ENCODE data around the gene OR10H5.
A peak's percentile ranks its signal among the peaks of the same experiment; 100 is the strongest.
"Not testable (repeated sequence)": the region's sequence is repeated elsewhere in the genome, so short reads cannot be mapped to it uniquely, and the experiment has no call there.

The OR10H5 gene

GRCh38 chr19:15812060-15812722, 24.7 kb downstream of the OR10H5 start:
- peak in 4 of 5 donors; percentile 17 to 38 (median 26) for DNase-seq

DNA sequence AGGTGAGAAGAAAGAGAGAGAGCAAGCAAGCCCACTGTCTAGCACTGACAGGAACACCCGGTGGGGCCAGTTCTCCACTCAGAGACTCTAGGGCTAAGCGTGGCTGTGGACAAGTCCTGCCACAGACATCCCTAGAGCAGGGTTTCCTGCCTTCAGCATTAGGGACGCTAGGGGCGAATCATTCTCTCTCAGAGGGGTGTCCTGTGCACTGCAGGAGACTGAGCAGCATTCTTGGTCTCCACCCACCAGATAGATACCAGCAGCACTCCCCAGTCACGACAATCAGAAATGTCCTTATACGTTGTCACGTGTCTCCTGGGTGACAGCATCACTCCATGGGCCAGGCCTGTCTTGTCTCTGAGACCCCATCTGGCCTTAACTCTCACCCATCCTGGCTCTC, 26.5 kb downstream of the OR10H5 start:
- no peak for DNase-seq

DNA sequence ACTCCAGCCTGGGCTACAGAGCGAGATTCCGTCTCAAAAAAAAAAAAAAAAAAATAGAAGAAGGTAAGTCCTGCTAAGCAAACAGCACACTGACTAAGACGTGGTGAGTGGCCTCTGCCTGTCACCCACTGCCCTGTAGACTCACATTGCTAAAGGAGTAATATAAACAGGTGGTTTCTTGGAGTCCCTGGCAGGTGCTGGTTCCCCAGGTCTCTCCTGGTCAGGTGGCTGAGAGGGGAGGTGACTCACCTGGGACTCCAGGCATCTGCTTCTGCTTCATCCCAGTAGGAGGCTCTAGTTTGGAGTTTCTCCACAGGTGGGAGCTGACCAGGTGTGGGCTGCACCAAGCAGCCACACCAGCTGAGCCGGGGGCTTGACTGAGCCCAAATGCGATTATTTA, 27.8 kb downstream of the OR10H5 start, which contains the start of gene OR10H1:
OR10H1 (minus strand) TSS at position 359 of the 400 bp plus-strand sequence. CDS start 7,627 bp downstream, outside the sequence.
- no peak for DNase-seq

DNA sequence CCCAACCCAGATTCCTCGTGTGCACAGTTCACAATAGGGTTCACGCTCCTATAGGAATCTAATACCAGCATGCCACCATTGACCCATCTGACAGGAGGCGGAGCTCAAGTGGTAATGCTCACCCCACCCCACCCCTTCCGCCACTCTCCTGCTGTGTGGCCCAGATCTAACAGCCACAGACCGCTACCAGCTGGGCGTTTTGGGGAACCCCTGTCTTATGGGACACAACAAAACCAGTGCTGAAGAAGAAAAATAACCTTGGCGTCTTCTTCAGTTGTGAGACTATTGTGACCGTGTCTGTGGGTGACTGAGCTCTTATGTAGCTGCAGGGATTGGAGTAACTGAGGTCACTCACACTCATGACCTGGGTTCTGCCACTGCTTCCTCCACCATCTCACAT, 33.2 kb downstream of the OR10H5 start:
- no peak for DNase-seq

DNA sequence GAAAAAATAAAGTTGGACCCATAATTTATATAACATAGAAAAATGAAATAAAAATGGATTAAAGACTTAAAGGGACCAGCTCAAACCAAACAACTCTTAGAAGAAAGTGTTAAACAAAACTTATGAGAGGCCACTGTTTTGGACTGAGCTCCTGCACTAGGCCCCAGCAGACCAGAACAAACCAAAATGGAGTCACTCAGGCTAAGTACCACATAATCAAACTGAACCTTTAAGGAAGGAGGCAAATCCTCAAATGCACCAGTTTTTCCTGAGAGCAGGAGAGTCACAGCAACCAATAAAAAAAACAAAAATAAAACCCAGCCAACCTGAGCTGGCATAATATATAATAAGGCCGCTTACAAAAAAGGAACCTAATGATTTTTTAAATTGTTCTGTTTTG, 38.3 kb downstream of the OR10H5 start:
- no peak for DNase-seq

DNA sequence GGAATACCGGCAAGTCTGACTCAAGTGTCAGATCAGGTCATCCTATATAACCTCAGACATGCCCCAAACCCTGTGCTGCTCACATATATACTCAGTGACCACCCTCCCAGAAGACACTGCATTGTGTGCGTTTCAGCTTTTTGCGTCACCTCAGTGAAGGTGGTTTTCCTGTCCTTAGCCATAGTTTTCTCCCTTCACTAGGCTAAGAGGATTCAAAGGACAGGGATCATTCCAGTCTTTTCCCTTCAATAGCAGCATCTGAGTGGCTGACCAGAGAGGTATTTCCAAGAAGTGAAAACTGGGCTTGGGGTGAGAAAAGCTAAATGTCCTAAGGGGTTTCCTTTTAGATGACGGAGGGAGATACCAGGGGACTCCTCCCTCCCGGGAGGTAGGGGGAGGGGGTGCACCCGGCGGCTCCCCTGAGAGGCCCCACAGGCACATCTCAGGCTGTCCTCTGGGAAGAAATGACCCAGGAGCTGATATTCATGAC, 40.7 kb downstream of the OR10H5 start:
- DNase-seq: no peak

DNA sequence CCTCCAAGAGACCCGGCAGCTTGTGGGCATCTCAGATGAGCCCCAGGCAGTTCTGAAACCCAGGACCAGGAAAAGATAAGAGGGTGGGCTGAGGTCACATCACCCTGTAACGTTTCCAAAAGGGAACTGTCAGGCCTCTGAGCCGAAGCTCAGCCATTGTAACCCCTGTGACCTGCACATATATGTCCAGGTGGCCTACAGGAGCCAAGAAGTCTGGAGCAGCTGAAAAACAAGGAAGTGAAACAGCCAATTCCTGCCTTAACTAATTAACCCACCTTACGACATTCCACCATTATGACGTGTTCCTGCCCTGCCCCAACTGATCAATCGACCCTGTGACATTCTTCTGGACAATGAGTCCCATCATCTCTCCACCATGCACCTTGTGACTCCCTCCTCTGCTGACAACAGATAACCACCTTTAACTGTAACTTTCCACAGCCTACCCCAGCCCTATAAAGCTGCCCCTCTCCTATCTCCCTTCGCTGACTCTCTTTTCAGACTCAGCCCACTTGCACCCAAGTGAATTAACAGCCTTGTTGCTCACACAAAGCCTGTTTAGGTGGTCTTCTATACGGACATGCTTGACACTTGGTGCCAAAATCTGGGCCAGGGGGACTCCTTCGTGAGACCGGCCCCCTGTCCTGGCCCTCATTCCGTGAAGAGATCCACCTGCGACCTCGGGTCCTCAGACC, 41.3 kb downstream of the OR10H5 start:
- not testable (repeated sequence) for DNase-seq

DNA sequence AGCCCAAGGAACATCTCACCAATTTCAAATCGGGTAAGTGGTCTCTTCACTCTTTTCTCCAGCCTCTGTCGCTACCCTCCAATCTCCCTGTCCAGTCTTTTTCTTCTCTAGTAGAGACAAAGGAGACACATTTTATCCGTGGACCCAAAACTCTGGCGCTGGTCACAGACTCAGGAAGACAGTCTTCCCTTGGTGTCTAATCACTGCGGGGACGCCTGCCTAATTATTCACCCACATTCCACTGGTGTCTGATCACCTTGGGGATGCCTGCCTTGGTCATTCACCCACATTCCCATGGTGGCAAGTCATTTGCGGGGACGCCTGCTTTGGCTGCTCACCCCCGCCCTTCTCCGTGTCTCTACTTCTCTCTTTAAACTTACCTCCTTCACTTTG, 41.8 kb downstream of the OR10H5 start:
- no peak for DNase-seq

DNA sequence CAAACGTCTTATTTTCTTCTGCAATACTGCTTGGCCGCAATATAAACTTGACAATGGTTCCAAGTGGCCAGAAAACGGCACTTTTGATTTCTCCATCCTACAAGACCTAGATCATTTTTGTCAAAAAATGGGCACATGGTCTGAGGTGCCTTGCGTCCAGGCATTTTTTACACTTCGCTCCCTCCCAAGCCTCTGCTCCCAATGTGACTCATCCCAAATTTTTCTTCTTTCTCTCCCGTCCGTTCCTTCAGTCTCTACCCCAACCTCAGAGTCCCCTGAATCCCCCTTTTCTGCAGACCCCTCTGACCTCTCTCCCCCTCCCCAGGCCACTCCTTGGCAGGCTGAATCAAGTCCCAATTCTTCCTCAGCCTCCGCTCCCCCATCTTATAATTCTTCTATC, 42.3 kb downstream of the OR10H5 start:
- no peak for DNase-seq

- no peak for DNase-seq
Measured at GRCh38 chr19:15831626-15832025, 44.2 kb downstream of the OR10H5 start.

GRCh38 chr19:15834232-15834631, 46.8 kb downstream of the OR10H5 start:
- not testable (repeated sequence) for DNase-seq

DNA sequence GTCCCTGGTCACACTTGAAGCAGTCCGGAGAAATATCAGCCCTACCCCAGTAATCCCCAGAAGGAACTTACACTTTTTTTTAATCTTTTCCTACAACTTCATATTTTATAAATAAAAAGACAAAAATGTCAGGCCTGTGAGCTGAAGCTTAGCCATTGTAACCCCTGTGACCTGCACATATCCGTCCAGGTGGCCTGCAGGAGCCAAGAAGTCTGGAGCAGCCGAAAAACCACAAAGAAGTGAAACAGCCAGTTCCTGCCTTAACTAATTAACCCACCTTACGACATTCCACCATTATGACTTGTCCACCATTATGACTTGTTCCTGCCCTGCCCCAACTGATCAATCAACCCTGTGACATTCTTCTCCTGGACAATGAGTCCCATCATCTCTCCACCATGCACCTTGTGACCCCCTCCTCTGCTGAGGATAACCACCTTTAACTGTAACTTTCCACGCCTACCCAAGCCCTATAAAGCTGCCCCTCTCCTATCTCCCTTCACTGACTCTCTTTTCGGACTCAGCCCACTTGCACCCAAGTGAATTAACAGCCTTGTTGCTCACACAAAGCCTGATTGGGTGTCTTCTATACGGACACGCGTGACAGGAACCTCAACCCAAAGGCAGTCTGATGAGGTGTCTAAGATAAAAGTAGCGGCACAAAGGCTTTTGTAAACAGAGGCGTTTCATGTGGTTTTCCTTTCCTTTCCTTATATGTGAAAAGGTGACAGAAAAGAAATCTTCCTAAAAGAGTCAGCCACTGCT, 48.3 kb downstream of the OR10H5 start:
- DNase-seq: peak; percentile 26 to 73 (median 57)

- peak; percentile 86 to 95 (median 91) for DNase-seq
Measured at GRCh38 chr19:15836330-15837220, 49.1 kb downstream of the OR10H5 start.

- no peak for DNase-seq
Measured at GRCh38 chr19:15837221-15837731, 49.8 kb downstream of the OR10H5 start.

DNA sequence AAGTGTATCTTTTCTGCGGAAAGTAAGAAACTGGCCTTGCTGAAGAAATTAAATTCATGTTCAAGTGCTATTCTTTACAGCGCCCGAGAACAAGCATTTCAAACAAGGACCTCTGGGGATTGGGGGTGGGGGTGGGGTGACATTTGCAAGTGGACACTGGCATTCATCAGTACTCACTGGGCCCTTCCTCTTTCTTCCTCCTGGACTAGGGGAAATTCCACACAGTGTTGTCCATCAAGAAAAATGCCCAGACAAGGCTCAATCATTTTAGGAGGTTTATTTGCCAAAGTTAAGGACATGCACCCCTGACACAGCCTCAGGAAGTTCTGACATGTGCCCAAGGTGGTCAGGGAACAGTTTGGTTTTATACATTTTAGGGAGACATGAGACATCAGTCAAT, 50.9 kb downstream of the OR10H5 start:
- no peak for DNase-seq

GRCh38 chr19:15839888-15840287, 52.4 kb downstream of the OR10H5 start:
- not testable (repeated sequence) for DNase-seq

DNA sequence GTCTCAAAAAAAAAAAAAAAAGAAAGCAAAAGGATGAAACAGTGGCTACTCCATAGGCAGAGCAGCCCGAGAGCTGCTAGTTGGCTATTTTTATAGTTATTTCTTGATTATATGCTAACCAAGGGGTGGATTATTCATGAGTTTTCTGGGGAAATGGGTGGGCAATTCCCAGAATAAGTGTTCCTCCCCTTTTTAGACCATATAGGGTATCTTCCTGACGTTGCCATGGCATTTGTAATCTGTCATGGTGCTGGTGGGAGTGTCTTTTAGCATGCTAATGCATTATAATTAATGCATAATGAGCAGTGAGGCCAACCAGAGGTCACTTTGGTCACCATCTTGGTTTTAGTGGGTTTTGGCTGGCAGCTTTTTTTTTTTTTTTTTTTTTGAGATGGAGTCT, 53.4 kb downstream of the OR10H5 start:
- no peak for DNase-seq

DNA sequence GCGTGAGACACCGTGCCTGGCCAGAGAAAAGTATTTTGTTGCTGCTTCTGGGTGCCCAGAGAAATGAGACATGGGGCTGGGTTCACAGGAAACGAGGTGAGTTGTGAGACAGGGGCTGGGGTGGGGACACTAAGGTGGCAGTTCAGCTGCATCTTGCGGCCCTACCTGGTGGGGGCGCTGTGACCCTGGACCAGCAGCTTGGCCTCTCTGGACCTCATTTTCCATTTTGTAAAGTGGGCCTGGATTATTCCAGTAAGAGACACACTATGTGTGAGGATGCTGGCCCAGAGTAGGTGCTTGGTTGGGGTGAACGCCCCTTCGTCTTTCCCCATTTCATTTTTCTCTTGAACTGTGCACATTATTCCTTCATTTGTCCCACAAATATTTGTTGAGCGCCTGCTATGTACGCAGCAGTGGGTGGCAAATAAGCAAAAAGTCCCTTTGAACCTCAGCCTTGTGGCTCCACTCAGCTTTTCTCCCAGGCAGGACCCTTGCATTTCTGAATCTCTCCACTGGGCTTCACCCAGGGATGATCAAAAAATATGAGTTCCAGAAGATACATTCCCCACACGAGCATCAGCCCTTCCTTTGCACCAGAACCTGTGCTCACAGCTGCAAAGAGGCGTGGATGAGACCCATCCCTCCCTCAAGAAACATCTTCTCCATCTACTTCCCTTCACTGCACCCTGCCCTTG, 54.6 kb downstream of the OR10H5 start:
- DNase-seq: peak in 1 of 5 donors; percentile 10

DNA sequence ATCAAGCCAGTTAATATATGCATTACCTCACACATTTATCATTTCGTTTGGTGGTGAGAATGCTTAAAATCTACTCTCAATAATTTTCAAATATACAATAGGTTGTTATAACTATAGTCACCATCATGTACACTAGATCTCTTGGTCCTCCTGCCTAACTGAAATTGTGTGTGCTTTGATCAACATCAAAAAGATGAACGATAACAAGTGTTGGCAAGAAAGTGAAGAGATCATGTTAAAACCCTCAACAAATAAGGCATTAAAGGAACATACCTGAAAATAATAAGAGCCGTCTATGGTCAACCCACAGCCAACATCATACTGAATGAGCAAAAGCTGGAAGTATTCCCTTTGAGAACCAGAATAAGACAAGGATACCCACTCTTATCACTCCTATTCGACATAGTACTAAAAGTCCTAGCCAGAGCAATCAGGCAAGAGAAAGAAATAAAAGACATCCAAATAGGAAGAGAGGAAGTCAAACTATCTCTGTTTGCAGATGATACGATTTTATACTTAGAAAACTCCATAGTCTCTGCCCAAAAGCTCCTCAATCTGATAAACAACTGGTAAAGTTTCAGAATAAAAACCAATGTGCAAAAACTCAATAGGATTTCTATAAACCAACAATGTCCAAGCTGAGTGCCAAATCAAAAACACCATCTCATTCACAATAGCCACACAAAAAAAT, 55.9 kb downstream of the OR10H5 start:
- DNase-seq: no peak

- not testable (repeated sequence) for DNase-seq
Measured at GRCh38 chr19:15843894-15844222, 56.4 kb downstream of the OR10H5 start.

GRCh38 chr19:15846923-15847322, 59.5 kb downstream of the OR10H5 start:
- no peak for DNase-seq

Measured in T-helper 1 cell (primary cell).